PC-9 (cell line): ENCODE data around the gene EHD4.

Experiments
- CTCF ChIP-seq: fragments of 200-600 bp; sonication (generic); conservative IDR thresholded peaks from 2 replicates; pipeline ENCODE4 v1.6.1; 2017; ENCODE audit warnings: mixed run types, antibody characterized with exemption, mild to moderate bottlenecking, moderate library complexity
- EZH2 ChIP-seq: fragments of 200-600 bp; sonication (generic); IDR thresholded peaks from 2 replicates; pipeline ENCODE4 v1.8.0; 2017; ENCODE audit warnings: antibody characterized with exemption, low read depth

GRCh38 chr15:41934843-41935242, 37.5 kb downstream of the EHD4 start:
- TF ChIP-seq CTCF (no peak), EZH2 (no peak)
